ENCODE data around the gene DDX1. TPM values are rescaled to one million over a fixed set of nuclear protein-coding genes. Genes with fewer than 3 reads are reported as not detected.

The DDX1 gene
- total and polyA plus RNA-seq, 10 of the 15 experiments (the other 5 are each of a cell fraction or from before 2014, with no cell fraction given): 53.2 to 134 (median 85.6) TPM

- no peaks in the 10 kb centered on the region for H3K4me1 ChIP-seq (ENCODE audit: control insufficient read depth, insufficient read depth, low read length)
- ATAC-seq (no peak), FAIRE-seq (no peak), DNase-seq (ENCODE audit: low read depth, low spot score) (no peak)
- intact Hi-C loops (cut with micrococcal nuclease; ENCODE audit: unreplicated experiment): no loop called here
- SMC1A ChIA-PET (ENCODE audit: uncharacterized antibody, unreplicated experiment): no interaction called here
- no peaks in the 10 kb centered on the region for H4K20me1 ChIP-seq (ENCODE audit: control insufficient read depth, insufficient read depth)
- no peak overlapping the region for H2AFZ ChIP-seq (ENCODE audit: control insufficient read depth, low read depth, low read length)
- H3K27me3 ChIP-seq (replicated peaks in 1 of 2; ENCODE audit: control insufficient read depth in 2 of 2, insufficient read depth in 2 of 2, low read length in 1 of 2): no peaks in the 10 kb centered on the region; a peak in 2 of 4 replicates
- no peaks in the 10 kb centered on the region for H3K9me3 ChIP-seq (replicated peaks; ENCODE audit: control insufficient read depth, insufficient read depth, low read length)
- in situ Hi-C loops (cut with MboI): no loop called here
- no peaks in the 10 kb centered on the region for H3K79me2 ChIP-seq (ENCODE audit: control insufficient read depth, insufficient read depth, low read length)
- RAD21 ChIA-PET (ENCODE audit: unreplicated experiment): no interaction called here
- CTCF ChIA-PET: no interaction called here
- WGBS (ENCODE audit: insufficient coverage, insufficient replicate concordance, low lambda C conversion rate, missing lambda C conversion rate): 35% methylated on average over 6 of the region's 6 CpGs
- H3K4me3 ChIP-seq: no peak overlapping the region
- TF ChIP-seq RELB (IDR thresholded peaks at IDR 0.05; ENCODE audit: low read depth) (no peak), KDM1A (IDR thresholded peaks at IDR 0.05; ENCODE audit: borderline replicate concordance) (no peak), BHLHE40 (IDR thresholded peaks at IDR 0.05; ENCODE audit: borderline replicate concordance in 1 of 2, low read depth in 2 of 2, low read length in 1 of 2) (no peak), MEF2A (IDR thresholded peaks at IDR 0.05; ENCODE audit: insufficient read depth, low read depth, low read length) (no peak), E2F4 (IDR thresholded peaks at IDR 0.05; ENCODE audit: low read depth, low read length) (no peak), MYC (IDR thresholded peaks at IDR 0.05; ENCODE audit: insufficient read depth, insufficient read length, insufficient replicate concordance, low read length, severe bottlenecking) (no peak), EP300 (IDR thresholded peaks at IDR 0.05; ENCODE audit: borderline replicate concordance in 1 of 2, control insufficient read depth in 1 of 2, low read depth in 2 of 2, low read length in 2 of 2) (no peak), RB1 (IDR thresholded peaks at IDR 0.05; ENCODE audit: borderline replicate concordance) (no peak), HDGF (IDR thresholded peaks at IDR 0.05) (no peak), NKRF (conservative IDR thresholded peaks at IDR 0.05) (no peak), EED (IDR thresholded peaks at IDR 0.05; ENCODE audit: low read depth) (no peak), CBX3 (IDR thresholded peaks at IDR 0.05; ENCODE audit: borderline replicate concordance, low read depth) (no peak)
- H3K36me3 ChIP-seq (ENCODE audit: control insufficient read depth in 2 of 2, insufficient read depth in 2 of 2, low read length in 1 of 2): no peaks in the 10 kb centered on the region
- H3K27ac ChIP-seq (ENCODE audit: control insufficient read depth, insufficient read depth): no peak overlapping the region
- no TSS peak for BruUV-seq (replicated peaks)
- no peak overlapping the region for H3K9ac ChIP-seq (ENCODE audit: control insufficient read depth, insufficient read depth, low read length)
- no peak overlapping the region for H3K4me2 ChIP-seq (ENCODE audit: control insufficient read depth, insufficient read depth)
- POLR2A ChIA-PET: no interaction called here
Measured at GRCh38 chr2:15652801-15653200, 61.1 kb downstream of the DDX1 start.
